WTC11 (cell line): ENCODE results near the gene CDK16.

Experiments used
- ARID4B ChIP-seq: sonication (generic); formaldehyde crosslinking; IDR thresholded peaks from 2 replicates; pipeline ENCODE4 v1.8.0; 2023; ENCODE audit warnings: missing genetic modification reagents, mild to moderate bottlenecking, borderline replicate concordance
- CREB1 ChIP-seq: sonication (generic); formaldehyde crosslinking; IDR thresholded peaks from 2 replicates; pipeline ENCODE4 v1.8.0; 2023; ENCODE audit warnings: mild to moderate bottlenecking, missing genetic modification reagents
- CTCF ChIP-seq: fragments of 200-600 bp; IDR thresholded peaks from 2 replicates; pipeline ENCODE4 v1.8.0; 2022; ENCODE audit warnings: antibody characterized with exemption
- FOXJ3 ChIP-seq: sonication (generic); formaldehyde crosslinking; IDR thresholded peaks from 2 replicates; pipeline ENCODE4 v1.9.0; 2021; ENCODE audit warnings: missing genetic modification reagents, mild to moderate bottlenecking, borderline replicate concordance
- HMGXB4 ChIP-seq: sonication (generic); formaldehyde crosslinking; IDR thresholded peaks from 2 replicates; pipeline ENCODE4 v1.8.1; 2023; ENCODE audit warnings: mild to moderate bottlenecking, moderate library complexity, missing genetic modification reagents
- JUN ChIP-seq: sonication (generic); formaldehyde crosslinking; IDR thresholded peaks from 2 replicates; pipeline ENCODE4 v1.8.0; 2023; ENCODE audit warnings: mild to moderate bottlenecking, missing genetic modification reagents
- NR1H2 ChIP-seq: sonication (generic); formaldehyde crosslinking; IDR thresholded peaks from 2 replicates; pipeline ENCODE4 v1.9.0; 2021; ENCODE audit warnings: mild to moderate bottlenecking, moderate library complexity, missing genetic modification reagents
- PRRX2 ChIP-seq: fragments of 250-450 bp; sonication (Bioruptor Pico); IDR thresholded peaks from 2 replicates; pipeline ENCODE4 v1.8.0; 2021; ENCODE audit warnings: mild to moderate bottlenecking
- TCF7 ChIP-seq: sonication (generic); formaldehyde crosslinking; IDR thresholded peaks from 2 replicates; pipeline ENCODE4 v1.8.0; 2022; ENCODE audit warnings: mild to moderate bottlenecking, low read depth, missing genetic modification reagents, moderate library complexity
- ZNF232 ChIP-seq: sonication (generic); formaldehyde crosslinking; IDR thresholded peaks from 2 replicates; pipeline ENCODE4 v1.8.0; 2022; ENCODE audit warnings: mild to moderate bottlenecking, missing genetic modification reagents
- ZNF263 ChIP-seq: sonication (generic); formaldehyde crosslinking; IDR thresholded peaks from 2 replicates; pipeline ENCODE4 v1.8.1; 2022; ENCODE audit warnings: low read depth, mild to moderate bottlenecking, moderate library complexity, missing genetic modification reagents
- ZNF512 ChIP-seq: sonication (generic); formaldehyde crosslinking; IDR thresholded peaks from 2 replicates; pipeline ENCODE4 v1.8.1; 2022; ENCODE audit warnings: missing genetic modification reagents, borderline replicate concordance
- ZNF671 ChIP-seq: fragments of 250-450 bp; sonication (Bioruptor Pico); IDR thresholded peaks from 2 replicates; pipeline ENCODE4 v1.8.0; 2021; ENCODE audit warnings: mild to moderate bottlenecking

DNA sequence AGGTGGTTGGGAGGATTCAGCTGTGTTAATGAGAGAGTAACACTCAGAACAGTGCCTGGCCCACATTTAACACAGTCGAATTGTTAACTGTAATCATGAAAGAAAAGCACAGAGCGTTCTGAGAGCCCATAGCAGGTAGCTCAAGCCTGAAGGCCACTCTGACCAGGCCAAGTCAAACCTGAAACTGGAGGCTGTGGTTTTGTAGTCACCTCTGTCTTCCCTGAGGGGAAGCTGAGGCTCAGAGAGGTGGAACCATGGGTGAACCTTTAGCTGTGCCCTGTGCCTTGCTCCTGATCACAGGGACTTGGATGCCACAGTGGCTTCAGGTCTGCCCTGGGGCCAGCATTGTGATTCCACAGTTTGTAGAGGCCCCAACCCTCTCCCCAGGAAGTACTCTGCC is 41.4 kb upstream of the CDK16 start:
- TF ChIP-seq JUN (CRISPR knock-in tag) (no peak), ZNF263 (no peak), HMGXB4 (CRISPR knock-in tag) (no peak), ARID4B (no peak), FOXJ3 (no peak), CTCF (no peak), PRRX2 (CRISPR knock-in tag) (no peak), ZNF512 (CRISPR knock-in tag) (no peak), NR1H2 (no peak), ZNF232 (CRISPR knock-in tag) (no peak), ZNF671 (no peak), CREB1 (CRISPR knock-in tag) (no peak), TCF7 (CRISPR knock-in tag) (no peak)
